Measurements from ENCODE around the gene EPB41L3.

- TF ChIP-seq, protein P1, sequence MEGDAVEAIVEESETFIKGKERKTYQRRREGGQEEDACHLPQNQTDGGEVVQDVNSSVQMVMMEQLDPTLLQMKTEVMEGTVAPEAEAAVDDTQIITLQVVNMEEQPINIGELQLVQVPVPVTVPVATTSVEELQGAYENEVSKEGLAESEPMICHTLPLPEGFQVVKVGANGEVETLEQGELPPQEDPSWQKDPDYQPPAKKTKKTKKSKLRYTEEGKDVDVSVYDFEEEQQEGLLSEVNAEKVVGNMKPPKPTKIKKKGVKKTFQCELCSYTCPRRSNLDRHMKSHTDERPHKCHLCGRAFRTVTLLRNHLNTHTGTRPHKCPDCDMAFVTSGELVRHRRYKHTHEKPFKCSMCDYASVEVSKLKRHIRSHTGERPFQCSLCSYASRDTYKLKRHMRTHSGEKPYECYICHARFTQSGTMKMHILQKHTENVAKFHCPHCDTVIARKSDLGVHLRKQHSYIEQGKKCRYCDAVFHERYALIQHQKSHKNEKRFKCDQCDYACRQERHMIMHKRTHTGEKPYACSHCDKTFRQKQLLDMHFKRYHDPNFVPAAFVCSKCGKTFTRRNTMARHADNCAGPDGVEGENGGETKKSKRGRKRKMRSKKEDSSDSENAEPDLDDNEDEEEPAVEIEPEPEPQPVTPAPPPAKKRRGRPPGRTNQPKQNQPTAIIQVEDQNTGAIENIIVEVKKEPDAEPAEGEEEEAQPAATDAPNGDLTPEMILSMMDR (IDR thresholded peaks at IDR 0.05), result no peak
- no peak for TF ChIP-seq POLR2A (IDR thresholded peaks at IDR 0.05)
Observed at GRCh38 chr18:5419030-5419429, 124.8 kb downstream of the EPB41L3 start.
